HG02885 (cell line): ENCODE results near the gene AQP6.

Experiments used
- ATAC-seq: cut with Tn5 transposase; IDR thresholded peaks from one replicate; pipeline ENCODE4 v1.9.1; 2021; ENCODE audit warnings: mild to moderate bottlenecking; ENCODE audit not compliant: unreplicated experiment, poor library complexity

AQP6 gene

GRCh38 chr12:49955899-49956662 lies 16.7 kb upstream of the AQP6 start:
- ATAC-seq, result no peak

GRCh38 chr12:49956663-49957569 lies 15.8 kb upstream of the AQP6 start:
- no peak for ATAC-seq

- ATAC-seq, result no peak
These were observed 15.2 kb upstream of the AQP6 start for GRCh38 chr12:49957570-49957967.

GRCh38 chr12:49959685-49960473 lies 12.9 kb upstream of the AQP6 start:
- no peak for ATAC-seq

- ATAC-seq, result no peak
These were observed 12.2 kb upstream of the AQP6 start for GRCh38 chr12:49960474-49961110.

- no peak for ATAC-seq
These were observed 11.4 kb upstream of the AQP6 start, which contains the start of gene AQP5 for GRCh38 chr12:49961111-49961922. AQP5 (plus strand) TSS chr12:49961872; CDS start chr12:49962018, 146 bp downstream.

- no peak for ATAC-seq
These were observed 10.6 kb upstream of the AQP6 start for GRCh38 chr12:49961993-49962764.

GRCh38 chr12:49962861-49963765 lies 9.6 kb upstream of the AQP6 start:
- no peak for ATAC-seq

- ATAC-seq, result no peak
These were observed 8.6 kb upstream of the AQP6 start for GRCh38 chr12:49963976-49964815.

GRCh38 chr12:49964849-49965624 lies 7.7 kb upstream of the AQP6 start:
- ATAC-seq, result no peak

GRCh38 chr12:49965836-49966235 lies 6.9 kb upstream of the AQP6 start:
- no peak for ATAC-seq

GRCh38 chr12:49966511-49967041 lies 6.2 kb upstream of the AQP6 start:
- ATAC-seq, result no peak

- peak; percentile 76 for ATAC-seq
These were observed 5.5 kb upstream of the AQP6 start for GRCh38 chr12:49967042-49967776.

- ATAC-seq, result no peak
These were observed 4.9 kb upstream of the AQP6 start for GRCh38 chr12:49967777-49968250.

- no peak for ATAC-seq
These were observed 4.3 kb upstream of the AQP6 start for GRCh38 chr12:49968471-49968870.
